ENCODE results near the gene ATP11B. TPM values are rescaled to one million over a fixed set of nuclear protein-coding genes. Genes with fewer than 3 reads are reported as not detected.

The ATP11B gene
- total and polyA plus RNA-seq, 10 of the 15 experiments (the other 5 are each of a cell fraction or from before 2014, with no cell fraction given), result 10.3 to 66.9 (median 36.7) TPM

DNA sequence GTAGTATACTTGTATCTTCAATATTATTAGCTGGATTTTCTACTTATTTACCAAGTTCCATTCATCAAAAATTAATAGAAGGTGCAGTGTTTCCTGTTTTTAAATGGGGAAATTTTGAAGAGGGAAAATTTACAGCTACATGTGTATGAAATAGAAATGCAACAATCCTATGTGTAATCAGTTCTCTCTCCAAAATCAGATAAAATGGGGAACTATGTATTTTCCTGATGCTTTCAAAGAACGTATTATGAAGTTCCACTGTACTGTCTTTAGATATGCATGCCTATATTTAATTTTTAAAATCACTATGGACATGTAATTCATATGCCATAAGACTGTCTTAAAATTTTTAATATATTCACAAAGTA, 143.6 kb downstream of the ATP11B start (continued):
- no peak for TF ChIP-seq WRNIP1 (IDR thresholded peaks at IDR 0.05; ENCODE audit: borderline replicate concordance, low read depth, low read length)
- no peak for TF ChIP-seq CEBPB (IDR thresholded peaks at IDR 0.05; ENCODE audit: borderline replicate concordance in 1 of 2, low read depth in 2 of 2, low read length in 2 of 2)
- no peak for TF ChIP-seq MXI1 (IDR thresholded peaks at IDR 0.05; ENCODE audit: low read depth, low read length)
- TF ChIP-seq RAD21 (IDR thresholded peaks at IDR 0.05; ENCODE audit: insufficient read depth, low read depth, low read length), result no peak
- no peak for TF ChIP-seq NFYB (IDR thresholded peaks at IDR 0.05; ENCODE audit: insufficient read depth, low read depth, low read length)
- TF ChIP-seq TBL1XR1 (IDR thresholded peaks at IDR 0.05; ENCODE audit: low read depth, low read length), result no peak
- no peak for TF ChIP-seq SMAD5 (IDR thresholded peaks at IDR 0.05; ENCODE audit: low read depth)

DNA sequence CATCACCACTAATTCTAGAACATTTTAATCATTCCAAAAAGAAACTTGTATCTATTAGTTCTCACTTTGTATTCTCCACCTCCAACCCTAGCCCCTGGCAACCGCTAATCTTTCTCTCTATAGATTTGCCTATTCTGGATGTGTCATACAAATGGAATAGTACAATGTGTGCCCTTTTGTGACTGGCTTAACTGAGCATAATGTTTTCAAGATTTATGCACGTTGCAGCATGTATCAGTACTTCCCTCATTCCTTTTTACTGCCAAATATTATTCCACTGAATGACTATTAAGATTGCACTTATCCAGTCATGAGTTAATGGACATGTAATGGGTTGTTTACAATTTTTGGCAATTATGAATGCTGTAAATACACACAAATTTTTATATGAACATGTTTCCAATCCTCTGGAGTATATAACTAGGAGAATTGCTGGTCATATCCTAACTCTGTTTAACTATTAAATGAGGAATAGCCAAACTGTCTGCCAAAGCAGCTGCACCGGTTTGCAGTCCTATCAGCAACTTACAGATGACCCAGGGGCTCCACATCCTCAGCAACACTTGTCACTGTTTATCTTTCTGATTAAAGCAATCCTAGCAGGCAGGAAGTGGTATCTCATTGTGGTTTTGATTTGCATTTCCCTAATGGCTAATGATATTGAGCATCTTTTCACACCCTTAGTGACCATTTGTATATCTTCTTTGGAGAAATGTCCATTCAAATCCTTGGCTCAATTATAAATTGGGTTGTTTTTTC, 144.2 kb downstream of the ATP11B start:
- no peak for DNase-seq (ENCODE audit: low read depth, low spot score)
- Histone ChIP-seq H3K4me2 (ENCODE audit: control insufficient read depth, insufficient read depth) (no peak overlapping the region), H3K36me3 (ENCODE audit: control insufficient read depth in 2 of 2, insufficient read depth in 2 of 2, low read length in 1 of 2) (no peaks in the 10 kb centered on the region; a peak in 1 of 4 replicates), H2AFZ (ENCODE audit: control insufficient read depth, low read depth, low read length) (no peak overlapping the region), H3K27me3 (replicated peaks in 1 of 2; ENCODE audit: control insufficient read depth in 2 of 2, insufficient read depth in 2 of 2, low read length in 1 of 2) (no peaks in the 10 kb centered on the region), H3K27ac (ENCODE audit: control insufficient read depth, insufficient read depth) (no peak overlapping the region), H3K4me3 (no peak overlapping the region), H3K9ac (ENCODE audit: control insufficient read depth, insufficient read depth, low read length) (no peak overlapping the region), H4K20me1 (ENCODE audit: control insufficient read depth, insufficient read depth) (no peaks in the 10 kb centered on the region), H3K4me1 (ENCODE audit: control insufficient read depth, insufficient read depth, low read length) (peaks cover 6% of the 10 kb centered on the region), H3K79me2 (ENCODE audit: control insufficient read depth, insufficient read depth, low read length) (no peaks in the 10 kb centered on the region), H3K9me3 (replicated peaks; ENCODE audit: control insufficient read depth, insufficient read depth, low read length) (no peaks in the 10 kb centered on the region; the same call in 2 of the 3 replicates)
- WGBS (ENCODE audit: insufficient coverage, insufficient replicate concordance, low lambda C conversion rate, missing lambda C conversion rate), result 68% methylated on average over 3 of the region's 3 CpGs
- intact Hi-C loops (cut with micrococcal nuclease; ENCODE audit: unreplicated experiment), result no loop called here
- TSS peak; percentile 2 for BruUV-seq (replicated peaks)
- in situ Hi-C loops (cut with MboI), result no loop called here
- ChIA-PET RAD21 (ENCODE audit: unreplicated experiment) (interaction anchor here (1.1 kb wide), 1 partner anchor 12 kb away, joined by 3 read pairs; no protein-coding TSS in a partner anchor), POLR2A (interaction anchor here (1.0 kb wide), 1 partner anchor 12 kb away, joined by 3 read pairs; no protein-coding TSS in a partner anchor), SMC1A (ENCODE audit: uncharacterized antibody, unreplicated experiment) (interaction anchor here (0.7 to 3.0 kb wide), 7 partner anchors 11 to 32 kb away, joined by 3 to 10 read pairs (median 5); no protein-coding TSS in a partner anchor), CTCF (interaction anchor here (1.5 to 2.6 kb wide), 2 partner anchors 21 to 25 kb away, joined by 3 to 7 read pairs; no protein-coding TSS in a partner anchor)
- ATAC-seq, result peak; percentile 94
- no peak for FAIRE-seq
- no peak for TF ChIP-seq ATF3 (IDR thresholded peaks at IDR 0.05; ENCODE audit: borderline replicate concordance, extremely low read depth, low read depth, low read length)
- no peak for TF ChIP-seq SP1 (IDR thresholded peaks at IDR 0.05; ENCODE audit: low read depth, low read length)
- TF ChIP-seq BRCA1 (IDR thresholded peaks at IDR 0.05; ENCODE audit: low read depth, low read length), result no peak
- 0 out of 2 replicates have a peak, but pooled peaks have one; percentile 18 for TF ChIP-seq ATF7 (IDR thresholded peaks at IDR 0.05; ENCODE audit: low read depth)
- TF ChIP-seq POLR2AphosphoS2 (IDR thresholded peaks at IDR 0.05; ENCODE audit: low read depth, low read length), result no peak
- TF ChIP-seq SMAD5 (IDR thresholded peaks at IDR 0.05; ENCODE audit: low read depth), result no peak
- no peak for TF ChIP-seq TCF7 (IDR thresholded peaks at IDR 0.05; ENCODE audit: borderline replicate concordance)
- TF ChIP-seq PBX3 (IDR thresholded peaks at IDR 0.05; ENCODE audit: insufficient replicate concordance, low read depth, low read length), result no peak
- 0 out of 2 replicates have a peak, but pooled peaks have one; percentile 17 for TF ChIP-seq NR2F1 (conservative IDR thresholded peaks at IDR 0.05)
- no peak for TF ChIP-seq ZNF384 (IDR thresholded peaks at IDR 0.05; ENCODE audit: borderline replicate concordance, low read depth, low read length)
- peak; percentile 45 for TF ChIP-seq IKZF1 (conservative IDR thresholded peaks at IDR 0.05)
- TF ChIP-seq DPF2 (IDR thresholded peaks at IDR 0.05), result 0 out of 2 replicates have a peak, but pooled peaks have one; percentile 48
- TF ChIP-seq WRNIP1 (IDR thresholded peaks at IDR 0.05; ENCODE audit: borderline replicate concordance, low read depth, low read length), result no peak
- TF ChIP-seq ASH2L (IDR thresholded peaks at IDR 0.05; ENCODE audit: borderline replicate concordance, low read depth), result no peak
- no peak for TF ChIP-seq GABPA (IDR thresholded peaks at IDR 0.05; ENCODE audit: low read depth)
